Measurements from ENCODE around the gene ATP6V0C.

ATP6V0C gene

DNA sequence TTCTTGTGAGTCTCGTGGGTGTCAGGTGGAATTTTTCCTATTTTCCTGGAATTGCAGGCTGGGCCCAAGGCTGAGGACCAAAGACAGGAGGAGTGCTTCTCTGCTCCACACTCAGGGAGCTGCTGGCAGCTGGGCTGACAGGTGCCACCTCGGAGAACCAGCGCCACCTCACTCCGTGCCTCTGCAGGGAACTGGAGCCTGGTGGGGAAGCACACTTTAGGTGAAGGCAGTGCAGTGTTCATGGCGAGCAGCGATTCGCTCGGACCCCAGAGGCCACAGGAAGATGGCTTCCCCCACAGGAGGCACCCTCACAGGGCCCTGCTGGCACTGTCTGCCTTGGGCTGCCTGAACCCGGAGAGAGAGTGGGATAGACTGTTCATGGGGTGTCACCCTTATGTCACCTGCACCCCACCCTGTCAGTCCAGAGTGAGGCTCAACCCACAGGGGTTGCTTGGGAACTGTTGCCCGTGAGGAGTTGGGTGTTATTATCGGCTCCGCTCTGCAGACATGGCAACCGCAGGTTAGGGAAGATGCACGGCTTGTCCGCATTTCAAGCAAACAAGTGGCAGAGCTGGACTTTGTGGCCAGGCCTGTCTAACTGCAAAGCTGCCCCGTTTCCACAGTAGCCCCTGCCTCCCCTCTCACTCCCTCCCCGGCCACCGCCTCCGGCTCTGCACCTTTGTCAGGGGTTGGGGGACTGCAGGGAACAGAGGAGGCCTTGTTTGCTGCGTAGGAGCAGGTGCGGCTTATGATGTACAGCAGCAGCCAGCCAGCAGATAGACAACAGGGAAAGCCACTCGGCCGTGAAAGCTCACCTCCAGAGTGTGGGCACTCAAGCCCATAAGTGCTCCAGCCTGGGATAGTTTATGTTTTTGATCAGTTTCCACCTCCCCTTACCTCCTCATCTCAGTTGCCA, 23.3 kb upstream of the ATP6V0C start:
- DNase-seq (ENCODE audit: low read depth in 2 of 2), result no peak

- no peak for DNase-seq (ENCODE audit: low read depth in 2 of 2)
These were observed 21.5 kb upstream of the ATP6V0C start for GRCh38 chr16:2492292-2492691.

DNA sequence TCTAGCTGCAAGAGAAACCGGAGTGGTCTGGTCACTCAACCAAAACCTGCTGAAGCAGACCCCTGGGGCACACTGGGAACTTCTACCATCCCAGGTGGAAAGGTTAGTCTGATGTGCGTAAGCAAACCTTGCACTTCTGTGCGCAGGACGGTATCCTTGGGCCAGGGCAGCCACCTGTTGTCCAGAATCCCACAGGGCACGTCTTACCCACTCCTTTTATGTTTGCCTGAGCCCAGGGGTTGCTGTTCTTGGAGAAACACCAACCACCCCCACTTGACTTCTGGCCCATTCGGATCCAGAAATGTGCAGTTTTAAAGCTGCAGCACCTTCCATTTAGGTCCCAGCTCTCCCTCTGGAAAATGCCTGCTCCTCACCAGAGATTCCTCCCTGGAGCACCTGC, 20.1 kb upstream of the ATP6V0C start:
- no peak for DNase-seq (ENCODE audit: low read depth in 2 of 2)

DNA sequence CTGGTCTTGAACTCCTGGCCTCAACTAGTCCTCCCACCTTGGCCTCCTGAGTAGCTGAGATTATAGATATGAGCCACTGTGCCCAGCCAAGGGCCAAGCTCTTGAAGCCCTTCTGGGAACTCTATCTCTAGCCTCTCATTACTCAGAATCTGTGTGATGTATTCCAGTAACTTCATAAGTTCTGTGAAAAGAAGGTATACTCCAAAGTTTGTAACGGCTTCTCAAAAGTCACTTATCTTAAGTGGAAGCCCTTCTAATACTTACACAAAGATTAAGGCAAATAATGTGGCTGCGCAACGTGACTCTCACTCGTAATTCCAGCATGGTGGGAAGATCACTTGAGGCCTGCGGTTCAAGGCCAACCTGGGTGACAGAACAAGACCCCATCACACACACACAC, 19.1 kb upstream of the ATP6V0C start:
- DNase-seq (ENCODE audit: low read depth in 2 of 2), result no peak

- no peak for DNase-seq (ENCODE audit: low read depth in 2 of 2)
These were observed 18.7 kb upstream of the ATP6V0C start for GRCh38 chr16:2495041-2495440.

GRCh38 chr16:2496223-2497115, 17.3 kb upstream of the ATP6V0C start:
- no peak for DNase-seq (ENCODE audit: low read depth in 2 of 2)

GRCh38 chr16:2497116-2497630, 16.6 kb upstream of the ATP6V0C start:
- DNase-seq (ENCODE audit: low read depth in 2 of 2), result no peak

- DNase-seq (ENCODE audit: low read depth in 2 of 2), result no peak
These were observed 15.9 kb upstream of the ATP6V0C start for GRCh38 chr16:2497695-2498484.

GRCh38 chr16:2498531-2499253, 15.1 kb upstream of the ATP6V0C start:
- no peak for DNase-seq (ENCODE audit: low read depth in 2 of 2)

DNA sequence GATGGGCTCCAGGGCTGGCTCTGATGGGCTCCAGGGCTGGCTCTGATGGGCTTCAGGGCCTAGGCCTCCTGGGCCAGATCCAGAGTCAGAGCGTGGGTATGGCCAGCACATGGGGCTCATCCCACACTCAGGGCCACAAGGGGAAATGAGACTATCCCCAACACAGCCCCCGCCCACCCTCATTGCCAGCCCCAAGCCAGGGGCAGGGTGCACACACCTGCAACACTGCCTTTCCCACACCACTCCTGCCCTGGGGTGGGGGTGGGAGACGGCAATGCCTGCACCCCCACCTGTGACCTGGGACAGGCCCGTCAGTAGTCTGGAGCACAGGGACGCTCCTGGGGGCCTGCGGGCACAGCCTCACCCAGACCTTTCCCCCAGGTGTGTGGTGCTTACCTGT, 14.3 kb upstream of the ATP6V0C start:
- no peak for DNase-seq (ENCODE audit: low read depth in 2 of 2)

DNA sequence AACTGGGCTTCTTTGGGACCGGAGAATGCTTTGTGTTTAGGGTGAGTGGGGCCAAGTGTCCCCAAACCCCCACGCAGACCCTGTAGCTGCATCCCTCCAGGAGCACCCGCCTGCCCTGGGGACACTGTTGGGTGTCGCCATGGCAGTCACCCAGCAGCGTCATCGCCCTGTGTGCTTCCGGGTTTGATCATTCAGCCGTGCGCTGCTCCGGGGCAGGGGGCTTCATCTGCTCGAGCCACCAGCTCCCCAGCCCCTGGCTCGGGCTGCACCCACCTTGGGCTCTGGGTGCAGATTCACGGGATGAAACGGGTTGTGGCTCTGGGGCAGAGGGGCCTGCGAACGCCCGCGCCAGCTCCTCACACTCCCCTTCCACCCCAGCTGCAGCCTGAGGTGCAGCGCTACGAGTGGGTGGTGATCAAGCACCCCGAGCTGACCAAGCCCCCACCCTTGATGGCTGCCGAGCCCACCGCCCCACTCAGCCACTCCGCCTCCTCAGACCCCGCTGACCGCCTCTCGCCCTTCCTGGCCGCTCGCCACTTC, 13.8 kb upstream of the ATP6V0C start:
- no peak for DNase-seq (ENCODE audit: low read depth in 2 of 2)

- DNase-seq (ENCODE audit: low read depth in 2 of 2), result no peak
These were observed 13.3 kb upstream of the ATP6V0C start for GRCh38 chr16:2500430-2500917.

- DNase-seq (ENCODE audit: low read depth in 2 of 2), result peak; percentile 66 to 77
These were observed 12.6 kb upstream of the ATP6V0C start for GRCh38 chr16:2500918-2501750.

DNA sequence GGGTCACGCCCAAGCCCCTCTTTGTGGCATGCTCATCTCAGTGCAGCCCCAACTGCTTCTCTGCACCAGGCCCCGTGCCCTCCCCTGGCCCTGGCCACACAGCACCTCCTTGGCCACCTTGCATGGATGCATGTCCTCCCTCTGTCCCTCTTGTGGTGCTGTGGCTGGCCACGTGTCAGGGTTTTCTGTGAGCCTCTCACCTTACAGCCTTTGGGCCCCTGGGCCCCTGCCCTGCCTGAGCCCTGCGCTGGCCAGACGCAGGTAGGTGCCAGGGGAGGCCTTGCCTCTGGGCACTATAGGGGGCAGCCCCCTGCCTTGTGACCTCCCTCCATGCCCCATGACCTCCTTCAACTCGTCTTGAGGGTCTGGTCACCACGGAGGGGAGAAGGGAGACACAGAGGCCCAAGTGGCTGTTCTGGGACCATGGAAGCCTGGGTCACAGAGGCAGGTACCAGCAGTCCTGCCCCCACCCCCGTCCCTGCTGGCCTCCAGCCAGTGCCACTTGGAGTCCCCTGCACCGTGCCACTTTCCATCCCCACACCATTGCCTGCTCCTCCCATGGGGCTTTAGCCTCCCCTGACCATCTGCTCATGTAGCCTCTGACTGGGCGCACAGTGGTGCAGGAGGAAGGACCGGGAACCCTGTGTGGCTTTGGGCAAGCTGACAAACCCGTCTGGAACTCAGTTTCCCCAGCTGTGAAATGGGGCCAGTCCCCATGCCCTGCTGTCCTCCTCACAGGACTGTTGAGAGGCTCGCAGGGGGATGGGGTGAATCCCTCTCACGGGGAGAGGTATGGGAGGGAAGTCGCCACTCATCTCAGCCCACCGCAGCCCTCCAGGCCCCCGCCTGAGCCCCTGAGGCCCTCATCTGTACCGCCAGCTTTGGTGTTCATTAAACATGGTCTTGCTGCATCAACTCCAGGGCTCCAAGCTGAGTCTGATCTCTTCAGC, 11.5 kb upstream of the ATP6V0C start:
- no peak for DNase-seq (ENCODE audit: low read depth in 2 of 2)

- DNase-seq (ENCODE audit: low read depth in 2 of 2), result no peak
These were observed 8.1 kb upstream of the ATP6V0C start for GRCh38 chr16:2505695-2506094.

DNA sequence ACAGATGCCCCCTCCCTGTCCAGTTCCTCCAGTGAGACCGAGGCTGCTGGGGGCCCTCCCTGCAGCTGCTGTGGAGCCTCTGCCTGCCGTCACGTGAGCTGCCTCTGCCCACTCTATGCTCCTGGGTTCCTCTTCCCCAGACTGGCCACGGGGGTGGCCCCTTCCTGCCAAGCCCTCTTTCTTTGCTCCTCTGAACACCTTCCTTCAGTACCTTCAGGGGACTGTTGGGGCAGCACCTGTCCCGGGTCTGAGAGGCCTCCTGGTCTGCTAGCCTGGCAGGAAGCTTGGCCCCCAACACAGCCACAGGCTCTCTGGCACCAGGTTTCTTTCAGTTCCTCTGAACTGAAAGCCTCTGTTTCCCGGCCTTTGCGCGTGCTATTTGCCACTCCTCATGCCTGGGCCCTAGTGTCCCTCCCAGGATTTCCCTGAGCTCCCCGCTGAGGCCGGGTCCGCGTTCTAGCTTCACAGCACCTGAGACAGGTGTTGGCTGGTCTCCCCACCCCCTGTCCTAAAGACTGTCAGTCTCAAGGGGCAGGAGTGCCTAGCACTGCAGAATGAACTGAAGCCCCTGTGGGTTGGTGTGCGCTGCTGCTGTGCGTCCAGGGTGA, 6.6 kb upstream of the ATP6V0C start:
- no peak for DNase-seq (ENCODE audit: low read depth in 2 of 2)

GRCh38 chr16:2507665-2508064, 6.1 kb upstream of the ATP6V0C start:
- no peak for DNase-seq (ENCODE audit: low read depth in 2 of 2)
